Vagina (tissue), 2 donors: ENCODE measurements around the gene CCDC88A. TPM values are rescaled to one million over a fixed set of nuclear protein-coding genes. Genes with fewer than 3 reads are reported as not detected.

Source experiments
- DNase-seq, 2 donors: peaks; one replicate each; pipeline ENCODE4 v3.0.0-alpha.2; 2017; ENCODE audit errors: extremely low spot score in 2 of 2
- H3K27ac ChIP-seq: fragments of 200-600 bp; sonication (generic); one replicate; pipeline ENCODE4 v1.5.1; 2019
- H3K27me3 ChIP-seq: fragments of 200-600 bp; sonication (generic); one replicate; pipeline ENCODE4 v1.5.1; 2019
- H3K36me3 ChIP-seq, 2 donors: fragments of 200-600 bp; sonication (generic); one replicate each; pipeline ENCODE4 v1.5.1; 2017 to 2019
- H3K4me1 ChIP-seq: fragments of 200-600 bp; sonication (generic); one replicate; pipeline ENCODE4 v1.5.1; 2019
- H3K4me3 ChIP-seq, 2 donors: fragments of 200-600 bp; sonication (generic); 1 replicate in 1 of 2; 2 replicates in 1 of 2; pipeline ENCODE4 v1.5.1; 2016 to 2019
- H3K9me3 ChIP-seq: fragments of 200-600 bp; sonication (generic); one replicate; pipeline ENCODE4 v1.5.1; 2019
- POLR2A ChIP-seq, 2 donors: fragments of 450-650 bp; IDR thresholded peaks; one replicate each; pipeline ENCODE4 v1.6.1; 2017; ENCODE audit warnings: antibody characterized with exemption in 2 of 2, mild to moderate bottlenecking in 2 of 2, moderate library complexity in 2 of 2
- POLR2AphosphoS5 ChIP-seq, 2 donors: sonication (generic); formaldehyde crosslinking; IDR thresholded peaks; one replicate each; pipeline ENCODE4 v1.9.0; 2017; ENCODE audit warnings: antibody characterized with exemption in 2 of 2, mild to moderate bottlenecking in 2 of 2, low read depth in 1 of 2; ENCODE audit not compliant: insufficient read depth in 1 of 2
- intact Hi-C: fragments of 100-400 bp; cut with DNase I; formaldehyde crosslinking; loops from one replicate; pipeline ENCODE4 v1.15.1; 2023
- total RNA-seq: library from RNA; depleted of rRNA; stranded (reverse); fragments of >200 nt; gene quantifications from one replicate; pipeline ENCODE4 v1.2.3, GENCODE V29; 2016
- TF ChIP-seq, protein P1 (sequence below), 3 experiments: fragments of 450-650 bp in 2 of 3; fragments of 200-600 bp in 1 of 3; sonication (generic) in 1 of 3; IDR thresholded peaks; one replicate each; pipeline ENCODE4 v1.5.1; 2017 to 2019; ENCODE audit warnings: antibody characterized with exemption in 3 of 3, mild to moderate bottlenecking in 2 of 3, moderate library complexity in 2 of 3

The CCDC88A gene
- total RNA-seq, 1 donor from 2014 or later: 34.9 TPM

- no peaks in the 10 kb centered on the region for H3K27me3 ChIP-seq
- H3K36me3 ChIP-seq: no peaks in the 10 kb centered on the region
- no peaks in the 10 kb centered on the region for H3K9me3 ChIP-seq
- H3K27ac ChIP-seq: no peak overlapping the region
- DNase-seq: no peak
- no peak overlapping the region for H3K4me3 ChIP-seq
- TF ChIP-seq, protein P1, sequence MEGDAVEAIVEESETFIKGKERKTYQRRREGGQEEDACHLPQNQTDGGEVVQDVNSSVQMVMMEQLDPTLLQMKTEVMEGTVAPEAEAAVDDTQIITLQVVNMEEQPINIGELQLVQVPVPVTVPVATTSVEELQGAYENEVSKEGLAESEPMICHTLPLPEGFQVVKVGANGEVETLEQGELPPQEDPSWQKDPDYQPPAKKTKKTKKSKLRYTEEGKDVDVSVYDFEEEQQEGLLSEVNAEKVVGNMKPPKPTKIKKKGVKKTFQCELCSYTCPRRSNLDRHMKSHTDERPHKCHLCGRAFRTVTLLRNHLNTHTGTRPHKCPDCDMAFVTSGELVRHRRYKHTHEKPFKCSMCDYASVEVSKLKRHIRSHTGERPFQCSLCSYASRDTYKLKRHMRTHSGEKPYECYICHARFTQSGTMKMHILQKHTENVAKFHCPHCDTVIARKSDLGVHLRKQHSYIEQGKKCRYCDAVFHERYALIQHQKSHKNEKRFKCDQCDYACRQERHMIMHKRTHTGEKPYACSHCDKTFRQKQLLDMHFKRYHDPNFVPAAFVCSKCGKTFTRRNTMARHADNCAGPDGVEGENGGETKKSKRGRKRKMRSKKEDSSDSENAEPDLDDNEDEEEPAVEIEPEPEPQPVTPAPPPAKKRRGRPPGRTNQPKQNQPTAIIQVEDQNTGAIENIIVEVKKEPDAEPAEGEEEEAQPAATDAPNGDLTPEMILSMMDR (IDR thresholded peaks at IDR 0.05): no peak
- TF ChIP-seq POLR2A (IDR thresholded peaks at IDR 0.05) (no peak), POLR2AphosphoS5 (IDR thresholded peaks at IDR 0.05; ENCODE audit: insufficient read depth in 1 of 2, low read depth in 1 of 2) (no peak)
- intact Hi-C loops: no loop called here
- H3K4me1 ChIP-seq: no peaks in the 10 kb centered on the region
These were observed 18.5 kb downstream of the CCDC88A start for GRCh38 chr2:55401124-55401523.

DNA sequence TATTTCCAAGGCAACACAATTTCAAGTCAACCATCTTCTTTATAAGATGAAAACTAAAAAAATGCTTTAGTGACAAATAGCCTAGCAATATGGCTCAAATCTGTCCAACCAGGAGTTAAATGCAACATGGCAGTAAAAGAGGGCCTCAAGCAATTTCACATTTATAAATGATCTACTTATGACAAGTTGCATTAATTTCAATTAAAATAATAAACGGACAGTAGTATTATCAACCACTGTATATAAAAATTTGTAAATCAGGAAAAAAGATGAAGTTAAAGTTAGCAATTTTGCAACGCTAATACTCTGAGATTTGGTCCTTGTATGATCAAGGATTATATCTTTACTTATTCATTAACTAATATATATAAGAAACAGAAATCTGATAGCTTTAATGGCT is 19.3 kb downstream of the CCDC88A start:
- no peak overlapping the region for H3K4me3 ChIP-seq
- TF ChIP-seq POLR2A (IDR thresholded peaks at IDR 0.05) (no peak), POLR2AphosphoS5 (IDR thresholded peaks at IDR 0.05; ENCODE audit: insufficient read depth in 1 of 2, low read depth in 1 of 2) (no peak)
- TF ChIP-seq, protein P1 (IDR thresholded peaks at IDR 0.05): no peak
- H3K9me3 ChIP-seq: no peaks in the 10 kb centered on the region
- no peaks in the 10 kb centered on the region for H3K4me1 ChIP-seq
- intact Hi-C loops: no loop called here
- no peak overlapping the region for H3K27ac ChIP-seq
- no peaks in the 10 kb centered on the region for H3K36me3 ChIP-seq
- H3K27me3 ChIP-seq: no peaks in the 10 kb centered on the region
- no peak for DNase-seq

DNA sequence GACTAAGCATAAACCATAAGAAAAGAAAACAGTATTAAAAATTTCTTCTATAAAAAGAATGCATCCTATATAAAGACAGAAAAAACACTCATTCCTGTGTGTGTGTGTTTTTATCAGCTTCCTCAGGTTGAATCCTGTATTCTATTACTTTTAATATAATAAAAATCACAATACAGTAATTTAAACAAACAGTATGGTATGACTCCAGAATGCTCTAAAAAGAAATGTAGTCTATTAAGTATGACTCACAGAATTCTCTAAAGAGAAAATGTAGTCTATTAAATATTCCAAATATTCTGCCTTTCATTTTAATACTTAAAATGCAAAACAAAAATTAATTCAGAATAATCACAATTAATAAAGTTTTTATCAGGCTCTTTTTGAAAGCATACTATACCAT is 19.8 kb downstream of the CCDC88A start:
- H3K4me3 ChIP-seq: no peak overlapping the region
- no peaks in the 10 kb centered on the region for H3K4me1 ChIP-seq
- H3K9me3 ChIP-seq: no peaks in the 10 kb centered on the region
- H3K27me3 ChIP-seq: no peaks in the 10 kb centered on the region
- intact Hi-C loops: no loop called here
- no peak overlapping the region for H3K27ac ChIP-seq
- no peak for DNase-seq
- H3K36me3 ChIP-seq: no peaks in the 10 kb centered on the region
- TF ChIP-seq POLR2A (IDR thresholded peaks at IDR 0.05) (no peak), POLR2AphosphoS5 (IDR thresholded peaks at IDR 0.05; ENCODE audit: insufficient read depth in 1 of 2, low read depth in 1 of 2) (no peak)
- TF ChIP-seq, protein P1 (IDR thresholded peaks at IDR 0.05): no peak

GRCh38 chr2:55395724-55396605 is 23.7 kb downstream of the CCDC88A start:
- H3K4me1 ChIP-seq: no peaks in the 10 kb centered on the region
- H3K36me3 ChIP-seq: no peaks in the 10 kb centered on the region
- TF ChIP-seq POLR2A (IDR thresholded peaks at IDR 0.05): no peak
- H3K9me3 ChIP-seq: no peaks in the 10 kb centered on the region
- no peak overlapping the region for H3K27ac ChIP-seq
- no peak for DNase-seq
- H3K27me3 ChIP-seq: no peaks in the 10 kb centered on the region
- intact Hi-C loops: no loop called here
- no peak overlapping the region for H3K4me3 ChIP-seq

DNA sequence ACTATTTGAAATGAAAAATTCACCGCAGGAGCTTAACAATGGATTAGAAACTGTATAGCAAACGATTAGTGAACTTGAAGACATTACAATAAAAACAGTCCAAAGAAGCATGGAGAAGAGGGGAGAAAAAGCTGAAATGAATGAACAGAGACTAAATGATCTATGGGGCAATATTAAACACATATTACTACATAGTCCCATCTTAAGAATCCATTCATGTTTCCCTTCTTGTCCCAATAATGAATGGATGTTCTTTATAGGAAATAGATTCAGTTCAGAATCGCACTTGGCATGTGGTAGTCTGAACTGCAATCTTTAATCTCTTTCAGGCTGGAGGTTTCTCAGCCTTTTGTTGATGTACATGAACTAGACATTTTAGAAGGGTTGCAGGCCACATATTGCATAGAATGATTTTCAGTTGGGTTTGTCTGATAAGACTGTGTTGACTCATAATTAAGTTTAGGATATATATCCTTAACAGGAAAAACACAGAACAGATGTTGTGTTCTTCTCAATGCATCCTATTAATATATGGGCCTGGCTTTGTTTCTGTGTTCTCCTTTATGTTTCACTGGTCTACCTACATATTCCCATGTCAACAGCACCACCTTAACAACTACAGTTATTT is 27.9 kb downstream of the CCDC88A start:
- TF ChIP-seq, protein P1 (IDR thresholded peaks at IDR 0.05): no peak
- no peak for TF ChIP-seq POLR2A (IDR thresholded peaks at IDR 0.05)
- Histone ChIP-seq H3K27me3 (no peaks in the 10 kb centered on the region), H3K4me3 (no peak overlapping the region), H3K4me1 (no peaks in the 10 kb centered on the region), H3K27ac (no peak overlapping the region), H3K9me3 (no peaks in the 10 kb centered on the region), H3K36me3 (no peaks in the 10 kb centered on the region)
- no peak for DNase-seq
- intact Hi-C loops: no loop called here
